ENCODE results near the gene FAM3D.
A peak's percentile ranks its signal among the peaks of the same experiment; 100 is the strongest.

The FAM3D gene

GRCh38 chr3:58652624-58653023 is 13.9 kb downstream of the FAM3D start:
- no peak for DNase-seq

GRCh38 chr3:58651276-58651675 is 15.3 kb downstream of the FAM3D start:
- no peak for DNase-seq

- DNase-seq = no peak
Measured at GRCh38 chr3:58647381-58648141, 19.0 kb downstream of the FAM3D start.

GRCh38 chr3:58646503-58646902 is 20.1 kb downstream of the FAM3D start:
- no peak for DNase-seq

- DNase-seq = no peak
Measured at GRCh38 chr3:58645726-58646125, 20.8 kb downstream of the FAM3D start.

- no peak for DNase-seq
Measured at GRCh38 chr3:58642846-58643245, 23.7 kb downstream of the FAM3D start.

GRCh38 chr3:58640700-58641372 is 25.7 kb downstream of the FAM3D start:
- DNase-seq = peak; percentile 42

- DNase-seq = no peak
Measured at GRCh38 chr3:58639842-58640241, 26.7 kb downstream of the FAM3D start.

- no peak for DNase-seq
Measured at GRCh38 chr3:58639001-58639400, 27.6 kb downstream of the FAM3D start.

- DNase-seq = no peak
Measured at GRCh38 chr3:58638591-58638990, 28.0 kb downstream of the FAM3D start.

- DNase-seq = no peak
Measured at GRCh38 chr3:58637509-58637908, 29.1 kb downstream of the FAM3D start.

- DNase-seq = no peak
Measured at GRCh38 chr3:58635371-58636285, 30.9 kb downstream of the FAM3D start.

GRCh38 chr3:58633157-58633865 is 33.3 kb downstream of the FAM3D start:
- DNase-seq = no peak

- DNase-seq = no peak
Measured at GRCh38 chr3:58631742-58632141, 34.8 kb downstream of the FAM3D start.

GRCh38 chr3:58630710-58631092 is 35.9 kb downstream of the FAM3D start:
- no peak for DNase-seq

- DNase-seq = peak; percentile 56
Measured at GRCh38 chr3:58630076-58630709, 36.4 kb downstream of the FAM3D start.

GRCh38 chr3:58629629-58630028 is 36.9 kb downstream of the FAM3D start:
- no peak for DNase-seq

GRCh38 chr3:58628823-58629562 is 37.6 kb downstream of the FAM3D start:
- no peak for DNase-seq

- DNase-seq = no peak
Measured at GRCh38 chr3:58627941-58628340, 38.6 kb downstream of the FAM3D start.

GRCh38 chr3:58627570-58627885 is 39.0 kb downstream of the FAM3D start:
- no peak for DNase-seq

GRCh38 chr3:58626841-58627569 is 39.6 kb downstream of the FAM3D start:
- no peak for DNase-seq
